ENCODE results near the gene CNN2. TPM values are rescaled to one million over a fixed set of nuclear protein-coding genes. Genes with fewer than 3 reads are reported as not detected.

The CNN2 gene
- total and polyA plus RNA-seq, 2 of the 13 experiments (the other 11 are each of a cell fraction or from before 2014, with no cell fraction given) = 63.6 to 70.0 TPM

DNA sequence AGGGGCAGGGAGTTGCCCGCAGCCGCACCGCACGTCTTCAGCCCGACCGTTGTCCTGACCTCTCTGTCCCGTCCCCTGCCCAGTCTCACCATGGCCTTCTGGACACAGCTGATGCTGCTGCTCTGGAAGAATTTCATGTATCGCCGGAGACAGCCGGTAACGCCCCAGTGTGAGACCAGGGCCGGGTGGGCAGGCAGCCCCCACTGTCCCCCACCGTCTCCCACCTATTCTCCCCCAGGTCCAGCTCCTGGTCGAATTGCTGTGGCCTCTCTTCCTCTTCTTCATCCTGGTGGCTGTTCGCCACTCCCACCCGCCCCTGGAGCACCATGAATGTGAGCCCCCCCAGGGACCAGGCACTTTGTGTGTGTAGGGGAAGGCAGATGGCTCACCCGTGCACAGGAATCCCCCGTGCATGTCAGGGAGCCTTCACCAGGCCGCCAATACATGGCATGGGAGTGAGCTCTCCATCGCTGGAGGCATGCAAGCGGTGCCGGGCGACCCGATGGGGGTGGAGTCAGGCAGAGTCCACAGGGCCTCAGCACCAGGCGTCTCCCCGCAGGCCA lies 14.9 kb downstream of the CNN2 start (continued):
- TF ChIP-seq ZNF260 (CRISPR knock-in tag; IDR thresholded peaks at IDR 0.05; ENCODE audit: borderline replicate concordance, low read depth) (no peak), TAF1 (CRISPR knock-in tag; IDR thresholded peaks at IDR 0.05) (no peak), BRD4 (CRISPR knock-in tag; IDR thresholded peaks at IDR 0.05) (no peak), PHF21A (CRISPR knock-in tag; IDR thresholded peaks at IDR 0.05) (peak; percentile 52; the same call in 1 of the 2 replicates), ZFP41 (CRISPR knock-in tag; IDR thresholded peaks at IDR 0.05; ENCODE audit: borderline replicate concordance) (no peak), MTA1 (CRISPR knock-in tag; IDR thresholded peaks at IDR 0.05; ENCODE audit: borderline replicate concordance) (0 out of 2 replicates have a peak, but pooled peaks have one; percentile 17), KDM2A (CRISPR knock-in tag; IDR thresholded peaks at IDR 0.05; ENCODE audit: borderline replicate concordance, low read depth) (0 out of 2 replicates have a peak, but pooled peaks have one; percentile 23), ZMYM3 (CRISPR knock-in tag; IDR thresholded peaks at IDR 0.05) (peak; percentile 70; the same call in 1 of the 2 replicates), HNRNPK (IDR thresholded peaks at IDR 0.05; ENCODE audit: low read depth, low read length, poor library complexity, severe bottlenecking) (no peak), HHEX (CRISPR knock-in tag; IDR thresholded peaks at IDR 0.05) (no peak), EED (CRISPR knock-in tag; IDR thresholded peaks at IDR 0.05) (no peak), CENPT (CRISPR knock-in tag; IDR thresholded peaks at IDR 0.05; ENCODE audit: low read depth) (no peak), AGO1 (IDR thresholded peaks at IDR 0.05; ENCODE audit: low read depth, low read length, poor library complexity, severe bottlenecking) (peak; percentile 30), RARG (CRISPR knock-in tag; IDR thresholded peaks at IDR 0.05; ENCODE audit: low read depth) (no peak), NCOA2 (CRISPR knock-in tag; IDR thresholded peaks at IDR 0.05) (0 out of 2 replicates have a peak, but pooled peaks have one; percentile 22), MED1 (CRISPR knock-in tag; IDR thresholded peaks at IDR 0.05) (0 out of 2 replicates have a peak, but pooled peaks have one; percentile 5), GATAD2A (CRISPR knock-in tag; IDR thresholded peaks at IDR 0.05) (0 out of 2 replicates have a peak, but pooled peaks have one; percentile 7), ZNF230 (CRISPR knock-in tag; IDR thresholded peaks at IDR 0.05) (0 out of 2 replicates have a peak, but pooled peaks have one; percentile 44)
- TF ChIP-seq, protein P1, sequence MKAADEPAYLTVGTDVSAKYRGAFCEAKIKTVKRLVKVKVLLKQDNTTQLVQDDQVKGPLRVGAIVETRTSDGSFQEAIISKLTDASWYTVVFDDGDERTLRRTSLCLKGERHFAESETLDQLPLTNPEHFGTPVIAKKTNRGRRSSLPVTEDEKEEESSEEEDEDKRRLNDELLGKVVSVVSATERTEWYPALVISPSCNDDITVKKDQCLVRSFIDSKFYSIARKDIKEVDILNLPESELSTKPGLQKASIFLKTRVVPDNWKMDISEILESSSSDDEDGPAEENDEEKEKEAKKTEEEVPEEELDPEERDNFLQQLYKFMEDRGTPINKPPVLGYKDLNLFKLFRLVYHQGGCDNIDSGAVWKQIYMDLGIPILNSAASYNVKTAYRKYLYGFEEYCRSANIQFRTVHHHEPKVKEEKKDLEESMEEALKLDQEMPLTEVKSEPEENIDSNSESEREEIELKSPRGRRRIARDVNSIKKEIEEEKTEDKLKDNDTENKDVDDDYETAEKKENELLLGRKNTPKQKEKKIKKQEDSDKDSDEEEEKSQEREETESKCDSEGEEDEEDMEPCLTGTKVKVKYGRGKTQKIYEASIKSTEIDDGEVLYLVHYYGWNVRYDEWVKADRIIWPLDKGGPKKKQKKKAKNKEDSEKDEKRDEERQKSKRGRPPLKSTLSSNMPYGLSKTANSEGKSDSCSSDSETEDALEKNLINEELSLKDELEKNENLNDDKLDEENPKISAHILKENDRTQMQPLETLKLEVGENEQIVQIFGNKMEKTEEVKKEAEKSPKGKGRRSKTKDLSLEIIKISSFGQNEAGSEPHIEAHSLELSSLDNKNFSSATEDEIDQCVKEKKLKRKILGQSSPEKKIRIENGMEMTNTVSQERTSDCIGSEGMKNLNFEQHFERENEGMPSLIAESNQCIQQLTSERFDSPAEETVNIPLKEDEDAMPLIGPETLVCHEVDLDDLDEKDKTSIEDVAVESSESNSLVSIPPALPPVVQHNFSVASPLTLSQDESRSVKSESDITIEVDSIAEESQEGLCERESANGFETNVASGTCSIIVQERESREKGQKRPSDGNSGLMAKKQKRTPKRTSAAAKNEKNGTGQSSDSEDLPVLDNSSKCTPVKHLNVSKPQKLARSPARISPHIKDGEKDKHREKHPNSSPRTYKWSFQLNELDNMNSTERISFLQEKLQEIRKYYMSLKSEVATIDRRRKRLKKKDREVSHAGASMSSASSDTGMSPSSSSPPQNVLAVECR (CRISPR knock-in tag; IDR thresholded peaks at IDR 0.05; ENCODE audit: borderline replicate concordance) = peak; percentile 41; the same call in 1 of the 2 replicates
- TF ChIP-seq, protein P2, sequence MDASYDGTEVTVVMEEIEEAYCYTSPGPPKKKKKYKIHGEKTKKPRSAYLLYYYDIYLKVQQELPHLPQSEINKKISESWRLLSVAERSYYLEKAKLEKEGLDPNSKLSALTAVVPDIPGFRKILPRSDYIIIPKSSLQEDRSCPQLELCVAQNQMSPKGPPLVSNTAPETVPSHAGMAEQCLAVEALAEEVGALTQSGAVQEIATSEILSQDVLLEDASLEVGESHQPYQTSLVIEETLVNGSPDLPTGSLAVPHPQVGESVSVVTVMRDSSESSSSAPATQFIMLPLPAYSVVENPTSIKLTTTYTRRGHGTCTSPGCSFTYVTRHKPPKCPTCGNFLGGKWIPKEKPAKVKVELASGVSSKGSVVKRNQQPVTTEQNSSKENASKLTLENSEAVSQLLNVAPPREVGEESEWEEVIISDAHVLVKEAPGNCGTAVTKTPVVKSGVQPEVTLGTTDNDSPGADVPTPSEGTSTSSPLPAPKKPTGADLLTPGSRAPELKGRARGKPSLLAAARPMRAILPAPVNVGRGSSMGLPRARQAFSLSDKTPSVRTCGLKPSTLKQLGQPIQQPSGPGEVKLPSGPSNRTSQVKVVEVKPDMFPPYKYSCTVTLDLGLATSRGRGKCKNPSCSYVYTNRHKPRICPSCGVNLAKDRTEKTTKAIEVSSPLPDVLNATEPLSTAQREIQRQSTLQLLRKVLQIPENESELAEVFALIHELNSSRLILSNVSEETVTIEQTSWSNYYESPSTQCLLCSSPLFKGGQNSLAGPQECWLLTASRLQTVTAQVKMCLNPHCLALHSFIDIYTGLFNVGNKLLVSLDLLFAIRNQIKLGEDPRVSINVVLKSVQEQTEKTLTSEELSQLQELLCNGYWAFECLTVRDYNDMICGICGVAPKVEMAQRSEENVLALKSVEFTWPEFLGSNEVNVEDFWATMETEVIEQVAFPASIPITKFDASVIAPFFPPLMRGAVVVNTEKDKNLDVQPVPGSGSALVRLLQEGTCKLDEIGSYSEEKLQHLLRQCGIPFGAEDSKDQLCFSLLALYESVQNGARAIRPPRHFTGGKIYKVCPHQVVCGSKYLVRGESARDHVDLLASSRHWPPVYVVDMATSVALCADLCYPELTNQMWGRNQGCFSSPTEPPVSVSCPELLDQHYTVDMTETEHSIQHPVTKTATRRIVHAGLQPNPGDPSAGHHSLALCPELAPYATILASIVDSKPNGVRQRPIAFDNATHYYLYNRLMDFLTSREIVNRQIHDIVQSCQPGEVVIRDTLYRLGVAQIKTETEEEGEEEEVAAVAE (CRISPR knock-in tag; IDR thresholded peaks at IDR 0.05; ENCODE audit: borderline replicate concordance) = 0 out of 2 replicates have a peak, but pooled peaks have one; percentile 18
- TF ChIP-seq, protein P3, sequence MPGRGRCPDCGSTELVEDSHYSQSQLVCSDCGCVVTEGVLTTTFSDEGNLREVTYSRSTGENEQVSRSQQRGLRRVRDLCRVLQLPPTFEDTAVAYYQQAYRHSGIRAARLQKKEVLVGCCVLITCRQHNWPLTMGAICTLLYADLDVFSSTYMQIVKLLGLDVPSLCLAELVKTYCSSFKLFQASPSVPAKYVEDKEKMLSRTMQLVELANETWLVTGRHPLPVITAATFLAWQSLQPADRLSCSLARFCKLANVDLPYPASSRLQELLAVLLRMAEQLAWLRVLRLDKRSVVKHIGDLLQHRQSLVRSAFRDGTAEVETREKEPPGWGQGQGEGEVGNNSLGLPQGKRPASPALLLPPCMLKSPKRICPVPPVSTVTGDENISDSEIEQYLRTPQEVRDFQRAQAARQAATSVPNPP (CRISPR knock-in tag; IDR thresholded peaks at IDR 0.05) = no peak

Measured in HepG2 (cell line).